Right hindlimb (tissue), 1 donor: Measurements from ENCODE around the gene PQBP1.
A peak's percentile ranks its signal among the peaks of the same experiment; 100 is the strongest.
"Not testable (repeated sequence)": the region's sequence is repeated elsewhere in the genome, so short reads cannot be mapped to it uniquely, and the experiment has no call there.

Source experiments
- DNase-seq: peaks from one replicate; pipeline ENCODE4 v3.0.0-alpha.2; 2018

The PQBP1 gene, protein sequence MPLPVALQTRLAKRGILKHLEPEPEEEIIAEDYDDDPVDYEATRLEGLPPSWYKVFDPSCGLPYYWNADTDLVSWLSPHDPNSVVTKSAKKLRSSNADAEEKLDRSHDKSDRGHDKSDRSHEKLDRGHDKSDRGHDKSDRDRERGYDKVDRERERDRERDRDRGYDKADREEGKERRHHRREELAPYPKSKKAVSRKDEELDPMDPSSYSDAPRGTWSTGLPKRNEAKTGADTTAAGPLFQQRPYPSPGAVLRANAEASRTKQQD

DNA sequence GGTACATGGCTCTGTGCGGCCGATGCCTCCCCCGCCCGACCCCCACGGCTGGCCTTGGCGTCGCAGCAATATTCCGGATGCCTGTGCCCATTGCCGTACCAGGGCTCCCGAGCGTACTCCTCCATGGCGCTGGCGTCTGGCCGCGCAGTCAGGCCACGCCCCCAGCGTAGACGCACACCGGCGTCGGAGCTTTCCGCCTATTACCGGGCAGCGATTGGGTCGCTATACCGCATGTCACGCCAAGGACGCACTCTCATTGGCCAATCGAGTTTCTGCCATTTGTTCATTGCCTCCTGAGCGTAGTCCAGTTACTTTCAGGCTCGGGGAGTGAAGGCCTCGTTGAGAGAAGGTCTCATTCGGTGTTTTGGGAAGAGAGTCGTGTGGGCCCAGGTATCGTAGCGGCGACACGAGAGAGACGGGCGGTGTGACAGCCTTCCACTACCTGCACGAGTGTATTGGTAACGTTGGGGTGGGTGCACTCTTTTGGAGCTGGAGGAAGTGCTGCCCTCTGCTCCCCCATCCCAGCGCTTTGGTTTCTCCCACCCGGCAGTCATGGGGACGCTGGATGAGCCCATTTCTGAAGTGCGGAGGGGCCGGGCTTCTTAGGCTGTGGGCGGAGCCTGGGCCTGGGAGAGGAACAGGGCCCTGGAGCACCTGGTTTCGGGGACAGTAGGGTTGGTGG lies at the start of gene PQBP1, which contains the start of gene TIMM17B:
TSS of gene PQBP1 (plus strand) at position 306 of the 682 bp plus-strand sequence. CDS start 580 bp downstream, outside the sequence.
TSS of gene TIMM17B (minus strand) at position 144 of the 682 bp plus-strand sequence. CDS start at position 125, 19 bp downstream.
- peak; percentile 94 for DNase-seq

DNA sequence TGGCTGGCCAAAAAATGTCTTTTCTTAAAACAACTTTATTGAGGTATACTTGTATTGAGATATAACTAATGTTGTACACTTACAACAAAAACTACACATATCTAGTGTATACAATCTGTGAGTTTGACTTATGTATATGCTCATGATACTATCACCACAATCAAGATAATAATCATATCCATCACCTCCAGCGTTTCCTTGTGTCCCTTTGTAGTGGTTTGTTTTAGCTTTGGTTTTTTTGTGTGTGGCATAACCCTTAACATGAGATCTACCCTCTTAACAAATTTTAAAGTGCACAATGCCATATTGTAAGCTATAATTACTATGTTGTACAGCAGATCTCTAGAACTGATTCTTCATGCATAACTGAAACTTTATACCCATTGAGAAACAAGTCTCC lies 48.9 kb upstream of the PQBP1 start:
- DNase-seq = no peak

DNA sequence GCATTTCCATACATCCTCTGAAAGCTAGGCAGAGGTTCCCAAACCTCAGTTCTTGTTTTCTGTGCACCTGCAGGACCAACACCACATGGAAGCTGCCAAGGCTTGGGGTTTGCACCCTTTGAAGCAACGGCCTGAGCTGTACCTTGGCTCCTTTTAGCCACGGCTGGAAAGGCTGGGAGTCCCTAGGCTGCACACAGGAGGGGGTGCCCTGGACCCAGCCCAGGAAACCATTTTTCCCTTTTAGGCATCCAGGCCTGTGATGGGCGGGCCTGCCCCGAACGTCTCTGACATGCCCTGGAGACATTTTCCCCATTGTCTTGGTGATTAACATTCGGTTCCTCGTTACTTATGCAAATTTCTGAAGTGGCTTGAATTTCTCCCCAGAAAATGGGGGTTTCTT lies 44.9 kb upstream of the PQBP1 start:
- DNase-seq = no peak

DNA sequence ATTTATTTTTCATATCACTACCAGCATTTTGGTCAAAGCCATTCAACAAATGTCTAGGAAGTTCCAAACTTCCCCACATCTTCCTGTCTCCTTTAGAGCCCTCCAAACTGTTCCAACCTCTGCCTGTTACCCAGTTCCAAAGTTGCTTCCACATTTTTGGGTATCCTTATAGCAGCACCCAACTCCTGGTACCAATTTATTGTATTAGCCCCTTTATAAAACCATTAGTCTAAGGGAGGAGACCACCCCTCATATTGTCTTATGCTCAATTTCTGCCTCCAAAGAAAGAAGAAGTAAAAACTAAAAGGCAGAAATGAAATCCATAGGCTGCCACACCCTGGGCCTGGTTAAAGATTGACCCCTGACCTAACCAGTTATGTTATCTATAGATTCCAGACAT lies 44.2 kb upstream of the PQBP1 start:
- DNase-seq = not testable (repeated sequence)

DNA sequence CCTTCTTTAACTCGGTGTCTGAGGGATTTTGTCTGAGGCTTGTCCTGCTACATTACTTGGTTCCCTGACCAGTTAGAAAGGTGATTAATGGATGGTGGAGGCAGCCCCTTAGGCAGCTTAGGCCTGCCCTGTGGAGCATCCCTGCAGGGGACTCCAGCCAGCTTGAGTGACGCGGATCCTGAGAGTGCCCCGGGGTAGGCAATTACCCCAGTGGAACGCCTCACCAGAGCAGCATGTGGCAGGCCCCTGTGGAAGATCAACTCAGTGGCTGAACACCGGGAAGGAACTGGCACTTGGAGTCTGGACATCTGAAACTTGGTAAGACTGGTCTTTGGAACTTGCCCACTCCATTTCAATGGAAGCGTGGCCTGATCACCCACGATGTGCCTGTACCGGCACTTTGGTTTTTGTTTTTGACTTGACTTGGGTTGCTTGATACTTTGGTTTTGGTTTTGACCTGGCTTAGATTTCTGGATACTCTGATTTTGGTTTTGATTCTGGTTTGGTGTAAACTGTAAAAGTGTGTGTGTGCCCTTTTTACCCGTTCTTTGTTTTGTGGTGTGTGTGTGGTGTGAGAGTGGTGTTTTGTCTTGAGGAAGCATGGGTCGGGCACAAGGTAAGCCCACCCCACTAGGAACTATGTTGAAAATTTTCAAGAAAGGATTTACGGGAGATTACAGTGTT lies 43.5 kb upstream of the PQBP1 start:
- not testable (repeated sequence) for DNase-seq

DNA sequence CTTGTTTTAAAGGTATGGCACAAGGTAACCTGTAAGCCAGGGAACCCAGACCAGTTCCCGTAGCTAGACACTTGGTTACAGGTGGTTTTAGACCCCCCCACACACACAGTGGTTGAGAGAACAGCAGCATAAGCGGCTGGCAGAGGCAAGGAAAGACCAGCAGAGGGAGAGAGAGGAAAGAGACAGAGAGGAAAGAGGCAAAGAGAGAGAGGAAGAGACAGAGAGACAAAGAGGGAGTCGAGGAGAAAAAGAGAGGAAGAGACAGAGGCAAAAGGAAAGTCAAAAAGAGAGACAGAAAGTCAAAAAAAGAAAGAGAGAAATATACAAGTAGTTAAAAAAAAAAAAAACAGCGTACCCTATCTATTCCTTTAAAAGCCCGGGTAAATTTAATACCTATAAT lies 42.8 kb upstream of the PQBP1 start:
- DNase-seq = no peak

DNA sequence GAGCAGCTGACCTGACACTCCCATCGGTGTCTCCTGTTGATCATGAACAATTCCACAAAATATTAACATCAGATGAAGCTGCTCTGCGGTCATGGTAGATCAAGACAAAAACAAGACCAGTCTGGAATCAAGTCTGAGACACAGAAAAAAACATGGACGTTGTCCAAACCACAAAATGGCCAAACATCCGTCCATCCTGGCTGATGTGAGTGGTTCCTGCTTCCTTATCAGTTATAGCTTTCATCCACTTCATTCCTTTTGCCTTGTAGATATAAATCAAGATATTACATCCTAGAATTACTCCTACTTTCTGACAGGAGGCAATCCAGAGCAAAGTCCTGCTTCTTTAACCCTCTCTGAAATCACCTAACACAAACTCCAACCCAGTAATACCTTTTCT lies 33.5 kb upstream of the PQBP1 start:
- no peak for DNase-seq

DNA sequence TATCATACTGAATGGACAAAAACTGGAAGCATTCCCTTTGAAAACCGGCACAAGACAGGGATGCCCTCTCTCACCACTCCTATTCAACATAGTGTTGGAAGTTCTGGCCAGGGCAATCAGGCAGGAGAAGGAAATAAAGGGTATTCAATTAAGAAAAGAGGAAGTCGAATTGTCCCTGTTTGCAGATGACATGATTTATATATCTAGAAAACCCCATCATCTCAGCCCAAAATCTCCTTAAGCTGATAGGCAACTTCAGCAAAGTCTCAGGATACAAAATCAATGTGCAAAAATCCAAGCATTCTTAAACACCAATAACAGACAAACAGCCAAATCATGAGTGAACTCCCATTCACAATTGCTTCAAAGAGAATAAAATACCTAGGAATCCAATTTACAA lies 25.7 kb upstream of the PQBP1 start:
- not testable (repeated sequence) for DNase-seq

DNA sequence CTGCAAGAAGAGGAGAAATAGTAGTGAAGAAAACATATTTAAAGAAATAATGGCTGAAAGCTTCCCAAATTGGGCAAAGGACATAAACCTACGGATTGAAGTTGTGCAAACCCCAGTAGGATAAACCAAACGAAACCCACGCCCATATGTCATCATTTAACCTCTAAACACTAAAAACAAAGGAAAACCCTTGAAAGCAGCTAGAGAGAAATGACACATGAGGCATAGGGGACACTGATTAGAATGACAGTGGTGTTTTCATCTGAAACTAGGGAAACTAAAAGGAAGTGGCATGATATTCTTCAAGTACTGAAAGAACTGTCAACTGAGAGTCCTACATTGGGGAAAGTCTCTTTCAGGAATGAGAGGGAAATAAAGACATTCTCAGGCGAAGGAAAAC lies 20.8 kb upstream of the PQBP1 start:
- not testable (repeated sequence) for DNase-seq

DNA sequence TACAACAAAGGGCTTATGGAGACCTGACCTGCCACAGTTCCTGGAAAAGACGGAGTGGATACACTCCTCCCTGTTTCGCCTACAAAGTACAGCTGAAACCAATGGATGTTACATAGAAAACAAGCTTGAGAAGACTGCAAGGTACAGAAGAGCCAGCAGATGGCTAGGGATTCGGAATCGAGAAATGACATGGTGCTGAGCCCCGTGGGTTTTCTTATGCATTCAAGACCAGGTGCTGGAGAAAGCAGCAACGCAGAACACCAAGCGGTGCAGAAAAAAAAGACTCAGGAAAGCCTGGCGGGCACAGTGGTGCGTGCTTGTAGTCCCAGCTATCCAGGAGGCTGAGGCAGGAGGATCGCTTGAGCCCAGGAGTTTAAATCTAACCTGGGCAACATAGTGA lies 14.0 kb upstream of the PQBP1 start:
- DNase-seq = no peak

DNA sequence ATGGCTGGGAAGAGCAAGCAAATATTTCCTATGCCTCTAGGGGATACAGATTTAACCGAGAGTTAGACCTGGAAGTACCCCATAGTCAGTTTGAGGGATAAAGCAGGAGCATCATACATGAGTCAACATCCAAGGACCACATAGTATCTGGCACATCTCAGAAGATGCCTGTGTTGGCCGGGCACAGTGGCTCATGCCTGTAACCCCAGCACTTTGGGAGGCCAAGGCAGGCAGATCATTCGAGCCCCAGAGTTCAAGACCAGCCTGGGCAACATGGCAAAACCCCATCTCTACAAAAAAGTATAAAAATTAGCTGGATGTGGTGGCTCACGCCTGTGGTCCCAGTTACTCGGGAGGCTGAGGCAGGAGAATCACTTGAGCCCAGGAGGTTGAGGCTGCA lies 11.1 kb upstream of the PQBP1 start:
- not testable (repeated sequence) for DNase-seq

DNA sequence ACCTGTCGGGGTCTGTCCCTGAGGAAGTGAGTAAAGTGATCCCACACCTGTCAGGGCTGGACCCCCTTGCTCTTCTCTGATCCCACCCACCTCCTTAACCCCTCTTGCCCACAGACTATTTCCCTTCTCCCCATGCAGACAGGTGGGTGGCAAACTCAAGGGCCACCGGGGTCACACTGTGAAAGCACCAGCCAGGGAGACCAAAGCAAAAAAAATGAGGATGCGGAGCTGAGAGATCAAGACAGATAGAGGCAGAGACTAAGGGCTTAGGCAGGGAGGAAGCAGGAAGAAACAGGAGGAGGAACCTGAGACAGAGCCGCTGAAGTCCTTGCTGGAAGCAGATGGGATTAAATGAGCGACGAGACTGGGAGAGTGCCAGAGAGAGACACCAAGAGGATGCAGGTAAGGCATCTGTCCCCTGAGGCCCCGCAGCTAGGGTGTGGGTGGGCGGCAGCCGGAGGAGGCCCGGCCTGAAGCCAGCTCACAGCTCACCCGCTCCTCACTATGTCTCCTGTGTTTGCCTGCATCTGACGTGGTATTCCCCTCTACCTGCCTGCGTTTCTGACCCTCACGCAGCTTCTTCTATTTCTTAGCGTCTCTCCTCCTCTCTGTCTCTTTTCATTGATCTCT lies 7.3 kb upstream of the PQBP1 start:
- no peak for DNase-seq

DNA sequence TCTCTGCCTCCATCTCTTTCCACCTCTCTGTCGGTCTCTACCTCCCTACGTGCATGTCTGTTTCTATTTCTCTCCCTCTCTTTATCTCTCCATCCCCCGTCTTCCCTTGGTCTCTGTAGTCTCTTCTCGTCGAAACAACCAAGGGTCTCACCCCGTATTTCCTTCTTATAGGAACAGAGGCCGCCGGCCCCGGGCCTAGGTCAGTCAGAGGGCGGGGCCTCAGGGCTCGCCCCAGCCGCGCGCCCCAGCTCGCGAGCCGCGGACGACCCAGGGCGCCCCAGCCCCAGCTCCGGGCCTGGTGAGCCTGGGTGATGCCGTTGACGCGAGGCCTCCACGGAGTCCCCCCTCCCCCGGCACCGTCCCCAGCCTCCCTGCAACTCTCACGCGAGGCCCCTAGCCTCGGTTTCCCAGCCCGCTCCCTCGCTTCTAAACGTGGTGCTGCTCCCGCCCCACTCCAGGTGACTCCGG lies 6.8 kb upstream of the PQBP1 start:
- no peak for DNase-seq

DNA sequence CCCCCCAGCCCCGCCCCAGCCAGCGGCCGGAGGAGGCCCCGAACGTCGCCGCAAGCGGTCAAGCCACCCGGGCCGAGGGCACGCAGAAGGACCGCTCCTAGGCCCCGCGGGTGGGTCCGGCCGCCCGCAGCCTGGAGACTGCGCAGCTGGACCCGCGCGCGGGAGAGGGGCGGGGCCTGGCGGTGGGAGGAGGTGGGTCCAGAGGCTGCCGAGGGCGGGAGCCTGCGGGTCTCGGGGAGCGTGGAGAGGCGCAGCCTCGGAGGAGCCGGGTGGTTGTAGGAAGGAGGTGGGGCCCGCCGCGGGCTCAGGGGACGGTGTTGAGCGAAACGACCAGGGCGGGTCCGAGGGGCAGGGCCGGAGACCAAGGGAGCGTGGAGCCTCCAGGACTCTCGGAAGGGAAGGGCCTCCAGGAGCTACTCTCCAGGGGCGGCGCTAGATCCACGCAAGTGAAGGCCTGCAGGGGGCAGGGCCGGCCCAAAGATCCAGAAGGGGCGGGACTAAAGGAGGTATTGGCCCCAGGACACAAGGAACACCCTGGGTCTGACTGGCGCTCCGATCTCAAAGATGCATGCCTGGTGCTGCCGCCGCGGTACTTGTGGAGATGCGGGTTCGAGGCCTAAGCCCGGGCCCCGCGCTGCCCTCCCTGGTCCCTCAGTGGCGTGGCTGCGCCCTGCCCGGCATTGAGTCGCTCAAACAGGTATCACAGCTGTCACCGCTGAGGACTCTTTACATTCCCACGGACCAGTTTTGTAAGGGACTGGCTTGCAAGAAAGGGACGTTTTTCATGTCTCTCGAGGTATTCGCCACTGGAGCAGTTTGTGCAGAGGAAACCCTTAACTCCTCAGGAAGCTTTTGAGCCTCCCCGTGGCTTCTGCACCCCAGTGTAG lies 6.1 kb upstream of the PQBP1 start:
- peak; percentile 85 for DNase-seq

DNA sequence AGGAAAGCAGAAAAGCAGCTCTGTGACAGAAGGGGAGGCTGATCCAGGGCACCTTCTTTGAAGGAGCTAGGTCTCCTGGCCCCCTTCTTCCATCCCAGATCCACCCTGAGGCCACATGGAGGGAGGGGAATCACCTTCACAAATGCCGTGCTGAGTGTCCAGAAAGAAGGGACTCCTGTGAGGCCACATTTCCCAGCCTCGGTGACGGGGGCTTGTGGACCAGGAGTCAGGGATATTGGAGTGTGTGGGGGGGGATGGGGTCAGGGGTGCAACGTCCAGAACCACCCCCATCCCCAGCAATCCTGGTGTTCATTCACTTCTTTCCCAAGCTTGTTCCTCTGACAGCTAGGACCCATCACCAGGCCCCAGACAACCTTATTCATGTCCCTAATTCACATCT lies 4.8 kb upstream of the PQBP1 start:
- DNase-seq = no peak

DNA sequence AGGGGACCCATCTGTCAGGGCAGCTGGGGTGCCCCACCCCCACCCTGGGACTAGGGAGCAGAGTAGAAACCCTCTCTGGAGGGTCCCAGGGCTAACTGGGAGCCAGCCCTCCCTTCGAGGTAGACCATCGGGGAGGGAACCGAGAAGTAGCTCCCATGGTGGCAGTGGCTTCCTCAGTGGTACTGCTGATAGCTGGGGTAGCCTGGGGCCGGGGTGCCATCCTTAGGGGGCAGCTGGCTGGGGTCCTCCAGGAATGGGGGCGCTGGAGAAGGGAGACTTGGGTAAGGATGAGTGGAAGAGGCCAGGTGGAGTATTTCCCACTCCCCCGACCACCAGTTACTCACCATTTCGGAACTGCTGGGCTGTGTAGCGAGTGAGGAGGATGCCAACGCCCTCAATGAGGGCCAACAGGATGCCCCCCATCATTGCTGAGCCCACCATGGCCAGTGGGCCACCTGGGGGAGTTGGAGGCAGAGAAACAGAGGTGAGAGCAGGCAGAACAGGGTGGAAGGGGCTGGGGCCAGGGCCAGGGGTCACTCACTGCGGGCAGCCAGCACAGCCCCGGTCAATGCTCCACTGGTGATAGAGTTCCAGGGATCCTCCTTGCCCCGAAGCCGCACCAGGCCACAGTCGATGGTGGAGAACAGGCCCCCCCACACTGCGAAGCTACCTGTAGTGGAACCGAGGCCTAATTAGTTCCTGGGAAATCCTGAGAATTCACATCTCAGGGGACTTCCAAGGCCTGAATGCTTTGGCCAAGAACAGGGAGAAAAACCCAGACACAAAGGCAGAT lies 4.0 kb upstream of the PQBP1 start:
- DNase-seq = no peak

DNA sequence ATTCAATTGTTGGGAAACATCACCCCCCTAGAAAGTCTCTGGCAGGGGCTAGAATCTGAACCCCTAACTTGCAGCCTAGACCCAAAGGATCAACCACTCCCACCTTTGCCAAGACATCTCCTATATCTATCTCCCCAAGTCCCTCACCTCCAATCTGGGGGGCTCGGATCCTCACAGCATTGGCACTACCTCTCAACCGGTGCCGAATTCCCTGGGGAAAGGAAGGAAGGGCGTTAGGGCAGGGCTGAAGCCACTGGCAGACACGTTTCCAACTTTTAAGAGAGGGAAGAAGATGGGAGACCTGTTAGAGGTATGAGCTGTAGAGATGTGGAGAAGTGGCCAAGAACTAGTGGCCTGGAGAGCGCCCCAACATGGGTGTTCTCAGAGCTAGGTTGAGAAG lies 2.8 kb upstream of the PQBP1 start:
- no peak for DNase-seq

DNA sequence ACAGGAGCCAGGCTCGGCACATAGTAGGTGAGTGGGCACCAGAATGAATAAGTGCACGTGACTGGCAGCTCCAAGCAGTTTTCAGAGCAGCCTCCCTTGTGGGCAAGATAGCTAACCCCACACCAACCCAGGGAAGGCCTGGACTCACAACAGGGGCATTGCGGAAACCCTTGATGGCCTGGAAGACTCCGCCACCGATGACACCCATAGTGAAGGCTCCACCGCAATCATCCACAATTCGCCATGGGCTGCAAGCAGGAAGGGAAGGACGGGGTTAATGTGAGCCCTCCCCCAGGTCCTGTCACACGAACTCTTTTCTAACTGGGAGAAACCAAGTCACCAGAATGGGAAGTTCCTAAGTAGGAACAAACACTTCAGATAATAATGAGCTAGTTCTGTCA lies 1.1 kb upstream of the PQBP1 start:
- DNase-seq = no peak

DNA sequence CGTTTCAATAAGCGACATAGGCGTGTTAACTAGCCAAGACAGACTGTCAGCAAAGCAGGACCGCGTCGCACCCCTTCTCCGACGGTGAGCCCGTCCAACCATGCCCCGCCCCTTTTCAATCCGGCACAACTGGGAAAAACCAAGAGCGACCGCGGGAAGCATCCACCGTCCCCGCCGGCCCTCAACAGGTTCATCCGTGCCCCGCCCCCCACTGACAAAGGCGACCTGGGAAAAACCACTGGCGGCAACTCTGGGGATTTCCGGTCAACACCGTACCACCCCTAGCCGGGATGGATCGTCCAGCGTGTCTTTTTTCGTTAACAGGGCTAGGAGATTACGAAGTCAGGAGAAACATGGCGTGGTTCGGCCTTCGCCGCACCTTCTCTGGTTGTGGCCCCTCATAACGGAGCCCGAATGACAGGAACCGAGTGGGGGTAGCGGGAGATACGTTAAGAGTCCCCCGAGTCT lies 539 bp upstream of the PQBP1 start:
- DNase-seq = peak; percentile 79

DNA sequence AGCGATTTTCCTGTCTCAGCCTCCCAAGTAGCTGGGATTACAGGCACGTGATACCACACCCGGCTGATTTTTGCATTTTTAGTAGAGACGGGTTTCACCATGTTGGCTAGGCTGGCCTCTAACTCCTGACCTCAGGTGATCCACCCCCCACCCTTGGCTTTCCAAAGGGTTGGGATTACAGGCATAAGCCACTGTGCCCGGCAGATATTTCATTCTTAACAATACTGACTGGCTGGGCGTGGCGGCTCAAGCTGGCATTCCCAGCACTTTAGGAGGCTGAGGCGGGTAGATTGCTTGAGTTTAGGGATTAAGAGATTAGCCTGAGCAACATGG lies 1.3 kb downstream of the PQBP1 start:
- no peak for DNase-seq

DNA sequence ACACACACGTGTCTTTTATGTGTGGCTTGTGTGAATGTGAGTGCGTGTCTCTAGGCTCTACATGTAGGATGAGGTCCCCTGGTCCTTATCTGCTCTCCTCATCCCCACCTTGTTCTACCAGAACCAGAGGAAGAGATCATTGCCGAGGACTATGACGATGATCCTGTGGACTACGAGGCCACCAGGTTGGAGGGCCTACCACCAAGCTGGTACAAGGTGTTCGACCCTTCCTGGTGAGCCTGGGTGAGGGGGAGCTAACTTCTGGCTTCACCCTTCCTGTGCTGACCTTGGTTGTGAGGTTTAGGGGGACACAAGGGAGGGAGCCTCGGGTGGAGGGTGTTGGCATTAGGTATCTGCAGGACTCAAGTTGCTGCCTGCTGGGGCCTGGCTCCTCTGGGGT lies 3.3 kb downstream of the PQBP1 start:
- no peak for DNase-seq
